IPS-NIHi7 (cell line): ENCODE data around the gene ZNF335.
"Not testable (repeated sequence)": the region's sequence is repeated elsewhere in the genome, so short reads cannot be mapped to it uniquely, and the experiment has no call there.

Source experiments
- DNase-seq: peaks from one replicate; pipeline ENCODE4 v3.0.0; 2012; ENCODE audit warnings: mixed read lengths; ENCODE audit errors: extremely low spot score

Gene ZNF335

DNA sequence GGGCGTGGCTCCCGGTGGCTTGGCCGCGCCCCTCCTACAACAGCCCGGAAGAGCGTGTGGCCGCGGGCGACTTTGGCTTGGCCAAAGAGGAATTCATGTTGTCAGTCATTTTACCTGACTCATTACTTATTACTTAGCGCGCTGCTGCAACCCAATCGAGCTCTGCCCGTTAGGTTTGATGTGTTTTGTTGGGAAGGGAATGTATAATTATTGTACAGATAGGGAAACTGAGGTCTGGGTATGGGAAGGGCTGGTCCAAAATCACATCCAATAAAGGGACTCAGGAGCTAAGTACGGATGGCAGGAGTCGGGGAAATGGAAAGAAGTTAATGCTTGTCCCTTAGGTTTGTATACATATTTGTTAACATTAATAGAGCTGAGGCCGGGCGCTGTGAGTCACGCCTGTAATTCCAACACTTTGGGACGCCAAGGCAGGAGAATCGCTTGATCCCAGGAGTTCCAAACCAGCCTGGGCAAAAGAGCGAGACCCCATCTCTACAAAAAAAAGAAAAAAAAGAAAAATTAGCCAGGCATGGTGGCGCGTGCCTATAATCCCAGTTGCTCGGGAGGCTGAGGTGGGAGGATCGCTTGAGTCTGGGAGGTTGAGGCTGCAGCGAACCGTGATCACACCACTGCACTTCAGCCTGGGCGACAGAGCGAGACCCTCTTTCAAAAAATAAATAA, 639 bp upstream of the ZNF335 start:
- DNase-seq, result peak; percentile 99

DNA sequence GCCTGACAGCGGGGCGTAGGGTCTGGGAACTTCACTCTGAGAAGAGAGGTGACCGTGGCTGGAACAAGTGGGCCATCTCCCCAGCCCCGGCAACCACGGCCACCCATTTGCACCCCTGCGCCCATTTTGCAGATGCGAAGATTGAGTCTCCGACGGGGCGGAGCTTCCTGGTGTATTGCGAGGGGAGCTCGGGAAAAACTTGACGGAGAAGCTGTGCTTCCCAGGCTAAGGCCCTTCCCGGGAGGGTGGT, 653 bp downstream of the ZNF335 start:
- no peak for DNase-seq

DNA sequence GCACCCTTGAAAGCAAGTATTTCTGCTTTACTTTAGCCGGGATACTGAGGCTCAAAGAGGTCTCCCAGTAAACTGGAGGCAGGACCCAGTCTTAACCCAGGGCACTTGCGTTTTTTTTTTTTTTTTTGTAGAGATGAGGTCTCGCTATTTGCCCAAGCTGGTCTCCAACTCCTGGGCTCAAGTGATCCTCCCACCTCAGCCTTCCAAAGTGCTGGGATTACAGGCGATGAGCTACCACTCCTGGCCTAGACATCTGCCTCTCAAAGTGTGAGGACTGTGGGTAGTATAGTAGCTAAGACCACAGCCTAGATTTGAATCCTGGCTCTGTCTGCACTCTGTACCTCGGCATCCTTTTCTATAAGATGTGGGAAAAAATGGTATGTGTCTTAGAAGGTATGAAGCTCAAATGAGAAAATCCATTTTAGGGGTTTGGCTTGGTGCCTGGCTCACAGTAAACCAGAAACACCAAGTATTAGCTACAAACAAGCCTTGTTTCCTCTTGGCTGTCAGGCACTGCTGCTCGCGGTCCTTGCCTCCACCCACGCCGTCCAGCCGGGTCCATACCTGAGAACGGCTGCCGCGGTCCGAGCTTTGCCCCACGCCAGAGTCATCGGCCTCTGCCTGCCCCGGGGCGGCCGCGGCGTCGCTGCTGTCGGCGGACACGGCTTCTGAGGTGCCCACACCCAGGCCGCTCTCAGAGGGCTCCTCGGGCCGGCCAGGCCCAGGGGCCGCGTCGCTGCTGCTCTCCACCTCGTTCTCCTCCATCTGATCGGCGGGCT, 1.2 kb downstream of the ZNF335 start:
- DNase-seq, result no peak

DNA sequence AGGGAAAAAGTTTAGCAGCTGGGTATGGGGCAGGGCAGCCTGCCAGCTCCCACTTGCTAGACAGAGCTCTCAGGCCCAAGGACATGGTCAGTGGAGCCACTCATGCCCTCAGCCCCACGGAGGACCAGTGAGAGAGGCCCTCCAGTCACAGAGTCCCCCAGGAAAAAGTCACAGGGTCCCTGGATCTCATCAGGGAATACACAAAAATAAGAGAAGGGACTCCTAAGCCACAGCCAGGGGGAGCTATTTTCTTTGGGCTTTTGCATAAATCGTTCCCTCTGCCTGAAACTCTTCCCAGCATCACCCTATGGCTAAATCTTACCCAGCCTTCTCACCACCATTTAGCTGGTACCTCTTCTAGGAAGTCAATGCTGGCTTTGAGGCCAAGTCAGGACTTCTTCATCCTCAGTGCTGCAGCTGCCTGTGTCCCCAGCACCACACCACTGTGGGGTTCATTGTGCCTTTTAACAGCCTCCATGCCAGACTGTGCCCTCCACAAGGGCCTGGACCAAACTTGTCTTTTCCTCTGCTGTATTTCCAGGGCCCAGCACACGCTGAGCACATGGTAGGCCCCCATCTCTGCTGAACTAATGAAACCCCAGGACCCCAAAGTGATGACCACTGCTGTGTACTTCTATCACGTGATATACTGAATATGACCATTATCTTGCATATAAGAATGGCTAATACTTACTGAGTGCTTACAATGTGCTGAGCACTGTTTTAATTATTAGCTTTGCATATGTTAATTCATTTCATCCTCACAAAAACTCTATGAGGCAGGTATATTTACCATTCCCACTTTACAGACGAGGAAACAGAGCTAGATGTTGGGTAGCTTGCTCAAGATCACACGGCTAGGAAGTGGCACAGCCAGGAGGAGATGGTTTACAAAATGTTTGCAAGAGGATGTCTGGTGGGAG, 2.0 kb downstream of the ZNF335 start:
- DNase-seq, result peak; percentile 72

DNA sequence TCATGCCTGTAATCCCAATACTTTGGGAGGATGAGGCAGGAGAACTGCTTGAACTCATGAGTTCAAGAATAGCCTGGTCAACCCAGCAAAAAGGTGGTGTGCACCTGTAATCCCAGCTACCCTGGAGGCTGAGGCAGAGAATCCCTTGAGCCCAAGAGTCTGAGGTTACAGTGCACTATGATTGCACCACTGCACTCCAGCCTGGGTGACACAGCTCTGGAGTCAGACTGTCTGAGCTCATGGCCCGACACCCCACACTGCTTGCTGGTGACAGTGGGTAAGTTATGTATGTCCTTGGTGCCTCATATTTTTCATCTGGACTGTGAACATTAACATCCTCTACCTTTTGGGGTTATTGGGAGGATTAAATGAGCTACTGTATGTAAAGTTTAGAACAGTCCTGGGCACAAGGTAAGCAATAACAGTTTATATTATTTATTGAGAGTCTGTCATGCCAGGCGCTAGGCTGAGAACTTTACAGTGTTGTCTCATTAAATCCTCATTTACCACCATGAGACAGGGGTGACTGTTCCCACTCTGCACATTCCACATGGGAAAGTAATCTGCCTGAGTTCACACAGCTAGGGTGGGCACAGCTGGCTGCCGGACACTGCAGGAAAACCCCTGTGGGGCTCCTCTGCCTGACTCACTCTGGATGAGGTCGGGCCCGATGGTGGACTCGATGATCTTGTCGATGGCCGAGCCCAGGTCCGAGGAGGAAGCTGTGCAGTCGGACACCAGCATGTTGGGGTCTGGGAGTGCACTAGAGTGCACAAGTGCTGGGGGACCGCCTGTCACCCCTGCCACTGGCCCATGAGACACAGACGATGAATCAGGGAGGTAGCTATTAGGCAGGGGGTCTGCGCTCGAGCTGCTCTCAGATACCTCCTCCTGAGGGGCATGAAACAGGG, 2.9 kb downstream of the ZNF335 start:
- no peak for DNase-seq

DNA sequence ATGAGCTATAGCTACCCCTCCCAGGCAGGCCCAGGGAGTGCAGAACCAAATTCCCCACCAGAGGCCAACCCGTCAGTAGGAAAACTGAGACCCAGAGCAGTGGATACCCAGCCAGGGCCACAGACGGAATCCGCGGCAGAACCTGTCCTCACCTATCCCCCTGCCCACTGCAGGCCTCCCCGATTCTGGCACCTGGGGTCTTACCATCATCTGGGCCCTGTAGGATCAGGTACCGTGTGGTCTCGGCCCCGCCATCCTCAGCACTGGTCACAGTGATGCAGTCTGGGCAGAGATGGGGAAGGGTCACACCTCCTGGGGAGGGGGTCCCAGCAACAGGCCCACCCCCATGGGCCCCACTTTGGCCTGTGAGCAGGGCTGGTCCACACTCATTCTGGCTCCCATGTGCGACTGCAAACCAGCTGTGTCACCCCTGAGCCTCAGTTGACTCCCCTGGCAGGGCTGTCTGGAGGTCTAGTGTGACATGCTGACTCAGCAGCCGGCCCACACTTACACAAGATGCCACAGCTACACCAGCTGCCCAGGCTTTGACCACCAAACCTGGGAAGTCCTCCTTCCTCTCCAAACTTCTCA, 3.8 kb downstream of the ZNF335 start:
- DNase-seq, result no peak

DNA sequence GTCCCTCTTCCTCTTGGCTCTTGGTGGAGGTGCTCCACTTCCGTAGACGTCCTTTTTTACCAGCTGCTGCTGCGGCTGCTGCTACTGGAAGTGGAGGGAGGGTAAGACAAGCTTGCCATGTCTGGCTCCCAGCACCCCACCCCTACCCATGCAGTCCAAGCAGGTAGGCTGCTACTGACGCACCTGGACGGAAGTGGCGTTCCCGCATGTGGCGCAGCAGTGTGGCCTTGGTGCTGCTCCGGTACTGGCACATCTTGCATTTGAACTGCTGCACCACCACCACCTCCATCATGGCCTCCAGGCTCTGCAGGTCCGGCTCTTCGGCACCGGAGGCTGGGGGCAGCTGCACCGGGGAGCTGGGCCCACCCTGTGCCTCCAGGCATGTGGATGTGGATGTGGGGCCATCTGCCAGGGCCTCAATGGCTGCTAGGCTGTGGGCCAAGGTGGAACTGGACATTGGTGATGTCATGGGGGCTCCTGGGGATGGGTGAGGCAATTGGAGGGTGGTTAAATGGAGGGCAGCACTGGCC, 4.4 kb downstream of the ZNF335 start:
- DNase-seq, result no peak

DNA sequence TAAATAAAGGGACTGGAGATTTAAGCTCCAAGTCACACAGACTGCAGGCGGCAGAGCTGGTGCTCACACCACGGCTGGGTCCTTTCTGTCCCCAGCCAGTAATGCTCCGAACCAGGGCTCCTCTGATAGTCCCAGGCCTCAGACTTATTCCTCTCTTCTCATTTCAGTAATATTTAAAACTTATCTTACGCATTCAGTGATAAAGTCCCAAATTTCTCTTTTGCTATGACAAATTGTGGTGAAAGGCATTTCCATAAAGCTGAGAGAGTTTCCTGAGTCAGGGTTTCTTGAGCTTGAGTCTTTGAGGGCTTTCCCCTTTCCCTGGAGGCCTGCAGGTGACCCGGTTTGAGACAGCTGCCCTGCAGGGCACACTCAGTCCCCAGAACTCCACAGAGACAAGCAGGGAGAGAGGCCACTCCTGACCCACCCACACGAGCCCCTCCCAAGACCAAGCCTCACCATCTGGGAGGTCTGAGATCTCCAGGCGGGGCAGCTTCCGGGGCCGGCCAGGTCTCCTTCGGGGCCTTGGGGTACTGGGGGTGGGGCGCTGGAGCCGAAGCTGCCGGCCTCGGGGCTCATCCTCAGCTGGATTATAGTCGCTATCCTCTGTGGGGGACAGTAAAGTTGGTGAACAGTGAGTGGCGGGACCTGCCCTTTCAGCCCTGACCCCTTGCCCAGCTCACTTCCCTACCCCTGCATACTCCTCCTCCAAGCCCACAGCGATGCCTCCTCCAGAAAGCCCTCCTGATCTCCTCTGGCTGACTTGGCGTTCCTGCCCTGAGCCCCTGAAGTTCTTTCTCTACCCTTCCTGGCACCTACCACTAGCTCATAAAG, 6.6 kb downstream of the ZNF335 start:
- DNase-seq, result no peak

DNA sequence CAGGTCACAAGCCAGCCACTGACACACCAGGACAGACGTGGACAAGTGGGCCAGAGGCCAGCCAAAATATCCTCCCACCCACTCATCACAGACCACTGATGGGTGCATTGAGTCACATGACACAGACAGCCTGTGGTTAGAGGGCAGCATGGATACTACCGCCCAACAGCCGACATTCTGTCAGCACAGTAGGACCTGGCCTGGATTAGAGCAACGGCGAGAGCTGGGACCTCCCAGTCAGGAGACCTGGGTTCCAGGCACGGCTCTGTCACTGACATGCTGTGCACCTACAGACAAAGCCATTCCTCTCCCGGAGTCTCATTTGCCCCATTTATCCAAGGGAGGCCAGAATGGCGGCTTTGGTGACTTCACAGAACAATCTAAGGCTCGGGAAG, 8.0 kb downstream of the ZNF335 start:
- DNase-seq, result no peak

DNA sequence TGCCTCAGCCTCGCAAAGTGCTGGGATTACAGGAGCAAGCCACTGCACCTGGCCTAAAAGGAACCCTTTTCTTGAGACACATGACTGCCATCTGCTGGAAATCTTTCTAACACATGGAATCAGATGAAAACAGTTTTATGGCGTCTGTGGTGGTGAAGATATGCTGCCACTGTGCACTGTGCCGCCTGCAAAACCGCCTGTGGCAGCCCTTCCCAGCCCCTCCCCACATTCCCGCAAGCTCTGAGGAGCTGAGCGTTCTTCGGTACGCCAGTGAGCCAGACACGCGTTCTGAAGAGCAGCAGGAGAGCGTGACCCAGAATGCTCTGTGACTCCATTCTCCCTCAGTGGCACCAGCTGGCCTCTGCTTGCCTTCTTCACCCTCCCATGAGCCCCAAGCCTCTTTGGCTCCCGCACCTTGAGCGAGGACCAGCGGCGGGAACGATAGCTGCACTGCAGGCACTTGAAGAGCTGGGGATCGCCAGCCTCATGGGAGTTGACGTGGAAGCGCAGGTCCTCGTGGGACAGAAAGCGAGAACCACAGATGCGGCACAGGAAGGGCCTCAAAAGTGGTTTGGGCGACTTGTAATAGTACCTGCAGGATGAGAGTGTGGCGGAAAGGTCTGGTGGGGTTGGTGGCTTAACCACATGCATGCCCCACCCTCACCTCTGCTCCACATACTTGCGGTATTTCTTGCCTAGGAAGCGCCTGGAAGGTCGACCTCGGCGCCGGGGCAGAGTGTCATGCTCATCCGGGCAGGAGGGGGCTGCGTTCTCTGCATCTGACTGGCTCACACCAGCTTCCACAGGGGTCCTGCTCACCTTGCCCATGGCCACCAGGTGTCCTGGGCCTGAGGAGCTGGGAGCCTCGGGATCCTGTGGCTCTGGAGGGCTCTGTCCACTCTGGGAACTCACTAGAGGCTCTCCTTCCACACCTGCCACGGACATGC, 8.7 kb downstream of the ZNF335 start:
- DNase-seq, result no peak

DNA sequence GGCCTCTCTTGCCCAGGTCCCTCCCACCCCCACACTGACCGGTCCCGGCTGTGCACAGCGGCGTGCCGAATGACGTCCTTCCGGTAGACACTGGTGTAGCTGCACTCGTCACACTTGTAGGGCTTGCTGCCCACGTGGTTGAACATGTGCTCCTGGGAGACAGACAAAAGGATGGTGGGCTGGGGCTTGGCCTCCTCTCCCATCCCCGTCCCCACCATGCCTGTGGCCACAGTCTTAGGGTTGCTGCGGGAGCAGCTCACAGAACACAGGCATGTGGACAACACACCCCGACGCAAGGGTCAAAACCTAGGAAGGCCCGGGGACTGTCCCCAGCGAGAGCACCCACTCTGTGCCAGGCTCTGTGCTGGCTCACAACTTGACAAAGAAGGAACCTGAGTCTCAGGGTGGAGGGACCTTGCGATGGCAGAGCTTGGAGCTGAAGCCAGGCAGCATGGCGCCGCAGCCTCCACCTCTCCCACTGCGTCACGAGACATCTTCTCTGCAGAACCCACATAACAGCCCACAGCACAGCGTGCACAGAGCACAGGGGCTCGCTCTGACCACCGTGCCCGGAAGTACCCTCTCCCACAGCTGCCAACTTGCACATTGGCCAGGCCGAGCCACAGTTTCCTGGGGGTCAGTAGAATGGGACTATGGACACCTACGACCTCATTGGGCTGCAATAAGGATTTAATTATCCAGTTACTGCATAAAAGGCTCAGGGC, 9.8 kb downstream of the ZNF335 start:
- no peak for DNase-seq

DNA sequence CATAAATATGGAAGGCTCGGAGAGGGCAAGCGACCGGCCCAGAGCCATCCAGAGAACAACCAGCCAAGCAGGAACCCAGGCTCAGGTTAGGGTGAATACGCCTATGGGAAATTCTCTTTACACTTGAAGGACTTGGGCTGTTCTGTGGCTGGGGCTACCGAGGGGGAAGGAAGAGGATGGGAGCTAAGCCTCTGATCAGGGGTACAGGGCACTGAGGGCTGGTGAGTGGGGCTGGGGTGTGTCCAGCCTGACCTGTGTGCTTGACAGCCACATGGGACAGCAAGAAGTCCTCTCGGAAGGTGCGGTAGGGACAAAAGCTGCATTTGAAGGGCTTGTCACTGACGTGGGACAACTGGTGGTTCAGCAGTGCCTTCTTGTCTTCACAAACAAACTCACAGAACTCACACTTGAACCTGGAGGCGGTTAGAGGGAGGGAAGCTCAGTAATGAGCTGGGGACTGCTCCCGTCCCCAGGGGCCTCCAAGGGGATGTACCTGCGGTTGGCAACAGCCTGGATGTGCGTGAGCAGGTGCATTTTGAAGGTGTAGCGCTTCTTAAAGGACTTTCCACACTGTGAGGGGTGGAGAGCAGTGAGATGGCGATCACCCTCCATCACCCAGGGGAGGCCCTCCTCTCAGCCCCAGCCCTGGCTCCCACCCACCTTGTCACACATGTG, 11.9 kb downstream of the ZNF335 start:
- no peak for DNase-seq

DNA sequence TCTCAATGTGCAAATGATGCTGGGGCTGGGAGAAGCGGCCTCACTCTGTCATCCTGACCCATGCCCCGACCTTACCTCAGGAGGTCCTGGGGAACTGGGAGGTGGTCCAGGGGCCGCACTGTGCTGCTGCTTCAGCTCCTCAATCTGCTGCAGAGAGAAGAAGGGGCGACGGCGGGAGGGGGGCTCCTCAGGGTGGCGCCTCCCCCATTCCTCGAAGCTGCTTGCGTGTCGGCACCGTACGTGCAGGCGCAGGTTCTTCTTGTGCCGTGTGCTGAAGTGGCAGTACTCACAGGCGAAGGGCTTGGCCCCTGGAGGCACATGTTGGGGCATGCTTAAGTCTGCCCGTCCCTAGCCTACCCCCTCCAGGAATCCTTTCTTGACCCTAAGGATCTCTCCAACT, 12.9 kb downstream of the ZNF335 start:
- no peak for DNase-seq

DNA sequence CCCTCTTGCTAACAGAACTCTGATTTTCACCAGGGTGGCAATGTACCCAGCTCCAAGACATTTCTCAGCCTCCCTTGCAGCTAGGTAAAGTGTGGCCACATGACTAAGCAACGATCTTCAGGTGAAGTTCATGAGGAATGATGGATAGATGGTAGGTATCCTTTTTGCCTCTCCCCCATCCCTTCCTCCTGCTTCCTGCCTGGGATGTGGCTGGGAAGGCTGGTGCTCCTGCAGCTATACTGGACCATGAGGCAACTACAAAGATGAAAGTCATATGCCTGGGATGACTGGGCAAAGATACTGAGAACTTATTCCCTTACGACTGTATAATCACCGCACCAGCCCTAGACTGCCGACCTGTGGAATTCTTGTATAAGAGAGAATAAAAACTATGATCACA, 13.4 kb downstream of the ZNF335 start:
- DNase-seq, result no peak

DNA sequence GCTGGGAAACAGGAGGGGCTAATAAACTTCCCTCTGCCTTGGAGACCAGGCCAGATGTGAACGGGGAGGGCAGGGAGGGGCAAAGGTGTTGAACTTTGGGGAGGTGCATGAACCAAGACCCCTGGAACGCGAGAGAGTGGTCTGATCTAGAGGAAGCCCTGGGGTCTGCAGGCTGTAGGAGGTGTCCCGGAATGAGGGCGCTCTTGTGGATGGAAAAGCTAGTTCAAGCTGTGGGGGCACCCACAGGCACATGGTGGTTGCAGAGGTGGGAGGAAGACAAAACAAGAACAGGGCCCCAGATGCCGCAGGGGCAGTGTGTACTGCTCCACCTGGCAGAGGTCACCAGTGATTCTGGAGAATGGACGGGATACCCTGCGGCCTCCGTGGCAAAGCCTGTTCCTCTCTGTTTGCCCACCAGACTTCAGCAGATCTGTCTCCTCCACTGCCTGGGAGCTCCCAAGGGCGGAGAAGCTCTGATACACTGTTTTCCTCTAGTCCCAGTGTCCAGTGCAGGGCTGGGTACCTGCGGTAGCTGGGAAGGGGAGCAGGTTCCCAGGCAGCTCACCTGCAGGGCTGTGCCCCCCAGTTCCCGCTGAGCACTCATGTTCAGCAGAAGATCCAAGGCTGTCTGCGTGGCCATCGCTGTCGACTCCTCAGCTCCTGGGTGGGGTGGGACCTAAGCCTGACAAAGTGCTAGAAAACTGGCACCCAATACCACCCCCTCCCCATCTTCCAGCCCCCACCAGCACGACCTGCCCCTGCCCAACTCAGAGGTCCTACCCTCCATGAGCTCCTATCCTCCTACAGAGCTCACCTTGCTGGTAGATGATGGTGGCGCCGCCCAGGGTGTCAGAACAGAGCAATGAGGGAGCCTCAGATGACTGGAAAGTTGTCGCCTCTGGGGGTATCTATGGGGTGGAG, 14.7 kb downstream of the ZNF335 start:
- DNase-seq, result no peak

DNA sequence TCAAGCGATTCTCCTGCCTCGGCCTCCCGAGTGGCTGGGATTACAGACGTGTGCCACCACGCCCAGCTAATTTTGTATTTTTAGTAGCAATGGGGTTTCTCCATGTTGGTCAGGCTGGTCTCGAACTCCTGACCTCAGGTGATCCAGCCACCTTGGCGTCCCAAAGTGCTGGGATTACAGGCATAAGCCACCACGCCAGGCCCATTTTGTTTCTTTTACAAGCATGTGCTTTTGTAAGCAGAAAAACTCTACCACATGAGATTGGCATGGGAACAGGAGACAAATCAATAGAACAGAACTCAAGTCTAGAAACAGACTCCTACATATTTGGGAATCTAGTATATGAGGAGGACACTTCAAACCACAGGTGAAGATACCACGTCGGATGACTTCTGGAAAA, 15.7 kb downstream of the ZNF335 start:
- not testable (repeated sequence) for DNase-seq

DNA sequence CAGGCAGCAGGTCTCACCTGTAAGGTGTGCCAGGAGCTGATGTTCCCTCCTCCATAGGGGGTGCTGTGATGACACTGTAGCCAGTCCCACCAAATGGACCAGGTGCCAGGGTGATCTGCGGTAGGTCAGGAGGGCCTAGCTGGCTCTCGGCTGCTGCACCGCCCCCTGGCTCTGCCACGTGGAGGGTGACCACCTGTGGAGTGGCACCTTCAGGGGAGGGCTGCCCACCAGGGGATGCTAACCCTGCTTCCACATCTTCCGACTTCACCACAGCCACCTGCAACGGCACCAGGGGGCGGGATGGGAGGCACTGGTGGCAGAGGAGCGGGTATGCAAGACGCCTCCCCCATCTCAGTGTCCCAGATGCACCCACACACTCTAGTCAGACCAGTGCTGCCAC, 18.3 kb downstream of the ZNF335 start:
- DNase-seq, result no peak
